Upper lobe of left lung (tissue), 6 donors: ENCODE measurements around the gene RASGRF1. TPM values are rescaled to one million over a fixed set of nuclear protein-coding genes. Genes with fewer than 3 reads are reported as not detected.
A peak's percentile ranks its signal among the peaks of the same experiment; 100 is the strongest.
"Not testable (repeated sequence)": the region's sequence is repeated elsewhere in the genome, so short reads cannot be mapped to it uniquely, and the experiment has no call there.

Experiments
- ATAC-seq, 2 donors: fragments of 200-7000 bp; cut with Tn5 transposase; one replicate each; pipeline ENCODE4 v1.9.1; 2022; ENCODE audit warnings: mild to moderate bottlenecking in 2 of 2, moderate library complexity in 2 of 2; ENCODE audit not compliant: low FRiP score in 2 of 2
- DNase-seq, 2 donors: peaks; one replicate each; pipeline ENCODE4 v3.0.0-alpha.2; 2019 to 2020
- H3K27ac ChIP-seq, 4 donors: fragments of 200-600 bp; sonication (generic); one replicate each; pipeline ENCODE4 v1.5.1; 2016 to 2019
- H3K27me3 ChIP-seq, 4 donors: fragments of 200-600 bp; sonication (generic); one replicate each; pipeline ENCODE4 v1.5.1; 2017 to 2019
- H3K36me3 ChIP-seq, 4 donors: fragments of 200-600 bp; sonication (generic); one replicate each; pipeline ENCODE4 v1.5.1; 2016 to 2019
- H3K4me1 ChIP-seq, 4 donors: fragments of 200-600 bp; sonication (generic); one replicate each; pipeline ENCODE4 v1.5.1; 2018 to 2019
- H3K4me3 ChIP-seq, 4 donors: fragments of 200-600 bp; sonication (generic); one replicate each; pipeline ENCODE4 v1.5.1; 2017 to 2019; ENCODE audit warnings: mild to moderate bottlenecking in 2 of 4, moderate library complexity in 1 of 4
- H3K9me3 ChIP-seq, 4 donors: fragments of 200-600 bp; sonication (generic); one replicate each; pipeline ENCODE4 v1.5.1; 2018 to 2019
- EP300 ChIP-seq, 4 donors: sonication (generic); formaldehyde crosslinking; IDR thresholded peaks; one replicate each; pipeline ENCODE4 v1.5.1; 2017; ENCODE audit warnings: antibody characterized with exemption in 4 of 4, control low read depth in 2 of 4
- POLR2A ChIP-seq, 4 donors: fragments of 450-650 bp; IDR thresholded peaks; one replicate each; pipeline ENCODE4 v1.5.1; 2016 to 2017; ENCODE audit warnings: antibody characterized with exemption in 4 of 4, mild to moderate bottlenecking in 2 of 4
- POLR2AphosphoS5 ChIP-seq, 2 donors: sonication (generic); formaldehyde crosslinking; IDR thresholded peaks; one replicate each; pipeline ENCODE4 v1.5.1; 2017; ENCODE audit warnings: antibody characterized with exemption in 2 of 2
- WGBS, 2 donors: methylation state at CpG; one replicate each; pipeline ENCODE4 v1.1.5; 2017 to 2018; 5-methylcytosine and 5-hydroxymethylcytosine counted together
- total RNA-seq, 6 donors: library from RNA; depleted of rRNA in 4 of 6; stranded (reverse); fragments of >200 nt in 4 of 6; gene quantifications; one replicate each; pipeline versions ENCODE4 v1.1.0 to v1.2.1, GENCODE V29; 2016 to 2021
- TF ChIP-seq, protein P1 (sequence below), 6 experiments: fragments of 450-650 bp in 4 of 6; fragments of 200-600 bp in 2 of 6; sonication (generic) in 2 of 6; IDR thresholded peaks; one replicate each; pipeline ENCODE4 v1.5.1; 2016 to 2019; ENCODE audit warnings: antibody characterized with exemption in 6 of 6
- donor health status: DM: no; HTN: no; CAD: no; lungs with moderate emphysema.
- donor health status: DM: no; HTN: yes; CAD: no; lungs with severe emphysema.

Gene RASGRF1
- total RNA-seq, 6 donors from 2014 or later, result 27.2 to 64.6 (median 54.7) TPM

DNA sequence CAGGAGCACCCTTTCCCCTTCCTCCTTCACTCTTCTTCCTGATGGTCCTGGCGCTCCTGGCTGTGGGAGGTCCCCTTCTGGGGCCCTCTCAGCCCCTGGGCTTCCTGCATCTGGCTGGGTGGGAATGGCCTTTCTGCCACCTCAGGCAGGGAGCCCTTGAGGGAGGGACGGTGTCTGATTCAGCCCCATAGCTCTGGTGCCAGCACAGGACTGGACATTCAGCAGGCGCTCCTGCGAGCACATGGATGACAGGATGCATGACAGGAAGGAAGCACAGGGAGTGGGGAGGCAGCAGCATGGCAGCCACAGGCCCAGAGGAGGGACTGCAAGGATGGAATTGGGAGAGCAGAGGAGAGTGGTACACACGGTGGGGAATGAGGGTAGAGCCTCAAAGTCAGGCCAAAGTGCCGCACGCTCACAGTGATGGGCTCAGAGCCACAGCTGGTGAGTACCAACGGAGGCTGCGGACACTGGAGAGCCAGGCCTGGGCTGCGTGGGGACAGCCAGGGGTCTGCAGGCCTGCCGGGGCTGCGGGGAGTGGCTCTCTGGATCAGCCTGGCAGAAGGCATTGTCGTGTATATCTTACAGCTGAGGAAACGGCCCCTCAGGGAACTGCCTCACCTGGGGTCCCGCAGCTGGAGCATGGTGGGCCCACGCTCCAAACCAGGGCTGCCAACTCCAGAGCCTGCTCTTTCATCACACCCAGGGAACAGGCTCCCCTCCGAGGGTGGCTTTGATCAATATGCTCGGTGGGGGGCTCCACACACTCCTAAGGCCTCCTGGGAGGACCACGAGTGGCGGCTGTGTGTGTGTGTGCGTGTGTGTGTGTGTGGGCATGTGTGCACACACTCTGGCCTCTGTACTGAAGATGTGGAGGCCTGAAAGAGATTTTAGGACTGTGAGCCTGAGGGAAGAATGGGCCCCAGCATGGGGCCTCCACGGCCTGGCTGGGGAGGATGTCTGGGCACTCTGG, 94.4 kb downstream of the RASGRF1 start:
- no peaks in the 10 kb centered on the region for H3K36me3 ChIP-seq
- no peak for TF ChIP-seq EP300 (IDR thresholded peaks at IDR 0.05)
- TF ChIP-seq POLR2A (IDR thresholded peaks at IDR 0.05), result no peak
- TF ChIP-seq, protein P1, sequence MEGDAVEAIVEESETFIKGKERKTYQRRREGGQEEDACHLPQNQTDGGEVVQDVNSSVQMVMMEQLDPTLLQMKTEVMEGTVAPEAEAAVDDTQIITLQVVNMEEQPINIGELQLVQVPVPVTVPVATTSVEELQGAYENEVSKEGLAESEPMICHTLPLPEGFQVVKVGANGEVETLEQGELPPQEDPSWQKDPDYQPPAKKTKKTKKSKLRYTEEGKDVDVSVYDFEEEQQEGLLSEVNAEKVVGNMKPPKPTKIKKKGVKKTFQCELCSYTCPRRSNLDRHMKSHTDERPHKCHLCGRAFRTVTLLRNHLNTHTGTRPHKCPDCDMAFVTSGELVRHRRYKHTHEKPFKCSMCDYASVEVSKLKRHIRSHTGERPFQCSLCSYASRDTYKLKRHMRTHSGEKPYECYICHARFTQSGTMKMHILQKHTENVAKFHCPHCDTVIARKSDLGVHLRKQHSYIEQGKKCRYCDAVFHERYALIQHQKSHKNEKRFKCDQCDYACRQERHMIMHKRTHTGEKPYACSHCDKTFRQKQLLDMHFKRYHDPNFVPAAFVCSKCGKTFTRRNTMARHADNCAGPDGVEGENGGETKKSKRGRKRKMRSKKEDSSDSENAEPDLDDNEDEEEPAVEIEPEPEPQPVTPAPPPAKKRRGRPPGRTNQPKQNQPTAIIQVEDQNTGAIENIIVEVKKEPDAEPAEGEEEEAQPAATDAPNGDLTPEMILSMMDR (IDR thresholded peaks at IDR 0.05), result no peak
- TF ChIP-seq POLR2AphosphoS5 (IDR thresholded peaks at IDR 0.05), result no peak
- 72 to 80% methylated on average over 16 to 18 of the region's 22 CpGs for WGBS, 2 donors
- H3K27ac ChIP-seq, result peak overlapping the region in 3 of 4 donors; percentile 68 to 89 (median 77)
- peaks cover 1 to 58% (median 21%) of the 10 kb centered on the region in 4 donors for H3K4me1 ChIP-seq
- ATAC-seq (no peak), DNase-seq (peak in 1 of 2 donors; percentile 64)
- peak overlapping the region in 1 of 4 donors; percentile 10 for H3K4me3 ChIP-seq
- H3K27me3 ChIP-seq, result no peaks in the 10 kb centered on the region
- no peaks in the 10 kb centered on the region for H3K9me3 ChIP-seq

DNA sequence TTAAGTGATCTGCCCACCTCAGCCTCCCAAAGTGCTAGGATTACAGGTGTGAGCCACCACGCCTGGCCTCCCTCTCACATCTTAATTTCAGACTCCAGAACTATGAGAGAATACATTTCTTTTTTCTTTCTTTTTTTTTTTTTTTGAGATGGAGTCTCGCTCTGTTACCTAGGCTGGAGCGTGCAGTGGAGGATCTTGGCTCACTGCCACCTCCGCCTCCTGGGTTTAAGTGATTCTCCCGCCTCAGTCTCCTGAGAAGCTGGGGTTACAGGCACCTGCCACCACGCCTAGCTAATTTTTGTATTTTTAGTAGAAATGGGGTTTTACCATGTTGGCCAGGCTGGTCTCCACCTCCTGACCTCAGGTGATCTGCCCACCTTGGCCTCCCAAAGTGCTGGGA, 95.4 kb downstream of the RASGRF1 start:
- 60 to 61% methylated on average over 6 of the region's 6 CpGs for WGBS, 2 donors
- not testable (repeated sequence) for DNase-seq, ATAC-seq

DNA sequence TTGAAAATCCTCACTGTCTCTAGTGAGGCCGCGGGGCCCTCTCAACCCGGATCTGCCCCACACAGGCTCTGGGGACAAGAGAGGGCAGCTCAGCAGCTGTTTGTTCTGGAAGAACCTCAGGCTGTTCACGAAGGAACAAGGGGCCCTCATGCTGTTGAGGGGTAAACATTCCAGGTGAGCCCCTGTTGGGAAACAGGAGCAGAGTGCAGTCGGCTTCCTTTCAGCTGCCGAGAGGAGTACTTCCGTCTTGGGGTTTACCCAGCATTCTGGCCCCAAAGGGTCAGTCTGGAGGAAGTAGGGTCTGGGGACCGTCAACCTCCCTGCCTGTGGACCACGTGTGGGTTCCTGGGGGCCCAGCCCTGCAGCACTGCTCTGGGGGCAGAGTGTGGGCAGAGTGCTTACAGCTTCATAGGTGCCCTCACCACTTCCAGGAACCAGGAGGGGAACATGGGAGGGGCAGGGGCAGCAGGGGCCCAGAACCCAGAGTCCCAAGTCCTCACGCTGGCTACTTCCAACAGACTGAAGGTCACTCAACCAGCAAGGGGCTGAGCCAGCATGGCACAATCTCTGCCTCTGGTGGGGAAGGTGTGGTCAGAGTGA, 96.5 kb downstream of the RASGRF1 start:
- Histone ChIP-seq H3K36me3 (no peaks in the 10 kb centered on the region), H3K27ac (peak overlapping the region; percentile 57 to 89 (median 70)), H3K27me3 (no peaks in the 10 kb centered on the region), H3K4me1 (peaks cover 3 to 79% (median 36%) of the 10 kb centered on the region in 4 donors), H3K4me3 (no peak overlapping the region), H3K9me3 (no peaks in the 10 kb centered on the region)
- TF ChIP-seq POLR2AphosphoS5 (IDR thresholded peaks at IDR 0.05) (no peak), EP300 (IDR thresholded peaks at IDR 0.05) (peak in 3 of 4 donors; percentile 34 to 84 (median 68)), POLR2A (IDR thresholded peaks at IDR 0.05) (no peak)
- WGBS, 2 donors, result 58% methylated on average over 10 of the region's 10 CpGs; no CpG with 5 or more reads in 1 of the 2 donors
- peak; percentile 38 to 82 for ATAC-seq
- peak; percentile 65 to 89 for DNase-seq

More for the DNA sequence above, 95.4 kb downstream of the RASGRF1 start:
- not testable (repeated sequence) for H3K4me3 ChIP-seq, H3K36me3 ChIP-seq, H3K9me3 ChIP-seq, H3K27me3 ChIP-seq
- Histone ChIP-seq H3K27ac (peak overlapping the region in 3 of 4 donors; percentile 62 to 89 (median 77)), H3K4me1 (peaks cover 3 to 69% (median 28%) of the 10 kb centered on the region in 4 donors)

DNA sequence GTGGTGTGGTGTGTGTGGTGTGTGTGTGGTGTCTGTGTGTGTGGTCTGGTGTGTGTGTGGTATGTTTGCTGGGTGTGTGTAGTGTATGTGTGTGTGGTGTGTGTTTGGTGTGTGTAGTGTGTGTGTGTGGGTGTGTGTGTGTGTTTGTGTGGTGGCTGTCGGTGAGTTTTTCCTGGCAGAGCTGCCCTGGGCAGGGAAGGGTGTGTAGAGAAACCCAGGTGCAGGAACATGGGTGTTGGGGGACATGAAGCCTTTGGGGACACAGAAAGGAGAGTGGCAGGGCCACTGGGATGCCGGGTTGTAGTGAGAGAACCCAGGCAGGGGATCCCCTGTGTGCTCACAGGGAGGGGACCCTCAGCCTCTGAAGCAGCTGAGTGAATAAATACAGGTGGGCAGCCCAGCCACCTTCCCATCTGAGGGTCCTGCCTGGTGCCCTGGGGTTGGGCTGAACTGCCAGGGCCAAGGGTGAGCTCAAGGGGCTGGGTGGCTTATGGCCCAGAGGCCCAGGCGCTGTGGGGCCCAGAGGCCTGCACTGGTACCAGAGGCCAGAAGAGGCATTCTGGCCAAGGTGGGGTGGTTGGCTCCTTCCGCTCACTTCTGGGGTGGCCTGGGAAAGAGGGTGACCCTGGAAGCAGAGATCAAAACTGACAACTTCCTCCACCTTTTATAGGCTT, 97.2 kb downstream of the RASGRF1 start:
- peak in 1 of 2 donors; percentile 73 for DNase-seq
- Histone ChIP-seq H3K4me3 (no peak overlapping the region), H3K9me3 (no peaks in the 10 kb centered on the region), H3K27me3 (no peaks in the 10 kb centered on the region), H3K36me3 (no peaks in the 10 kb centered on the region), H3K4me1 (peaks cover 4 to 82% (median 39%) of the 10 kb centered on the region in 4 donors), H3K27ac (peak overlapping the region; percentile 57 to 89 (median 70))
- TF ChIP-seq POLR2A (IDR thresholded peaks at IDR 0.05) (no peak), POLR2AphosphoS5 (IDR thresholded peaks at IDR 0.05) (no peak), EP300 (IDR thresholded peaks at IDR 0.05) (no peak)
- TF ChIP-seq, protein P1 (IDR thresholded peaks at IDR 0.05), result no peak
- WGBS, 2 donors, result 61 to 71% methylated on average over 2 to 4 of the region's 4 CpGs
- peak; percentile 3 to 11 for ATAC-seq

DNA sequence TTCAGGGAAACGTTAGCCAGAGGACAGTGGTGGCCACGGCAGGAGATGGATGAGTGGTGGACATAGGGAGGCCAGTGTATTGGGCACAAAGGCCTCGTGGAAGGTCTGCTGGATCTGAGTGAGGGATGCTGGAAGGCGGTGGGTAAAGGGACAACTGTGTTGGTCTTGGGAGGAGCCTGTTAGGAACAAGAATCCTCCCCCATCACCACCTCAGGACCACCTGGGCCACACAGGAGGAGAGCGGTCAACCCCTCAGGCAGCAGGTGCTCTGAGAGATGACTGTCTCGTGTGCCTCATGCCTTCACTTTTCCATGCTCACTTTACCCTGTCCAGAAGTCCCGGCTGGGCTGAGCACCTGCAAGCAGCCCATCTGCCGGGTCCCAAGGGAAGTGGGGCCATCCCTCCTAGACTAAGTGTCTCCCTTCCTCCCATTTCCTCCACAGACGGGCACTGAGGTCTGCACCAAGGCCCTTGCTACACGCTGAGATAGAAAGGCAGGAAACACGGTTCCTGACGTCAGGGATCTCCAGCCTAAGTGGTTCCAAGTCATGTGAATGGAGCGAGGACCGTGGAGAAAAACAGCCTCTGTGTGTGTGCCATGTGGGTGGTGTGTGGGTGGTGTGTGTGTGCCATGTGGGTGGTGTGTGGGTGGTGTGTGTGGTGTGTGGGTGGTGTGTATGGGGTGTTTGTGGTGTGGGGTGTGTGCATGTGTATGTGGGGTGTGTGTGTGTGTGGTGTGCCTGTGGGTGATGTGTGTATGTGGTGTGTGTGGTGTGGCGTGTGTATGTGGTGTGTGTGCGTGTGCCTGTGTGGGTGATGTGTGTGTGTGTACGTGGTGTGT, 97.9 kb downstream of the RASGRF1 start:
- Histone ChIP-seq H3K27me3 (no peaks in the 10 kb centered on the region), H3K4me1 (peaks cover 10 to 83% (median 43%) of the 10 kb centered on the region in 4 donors), H3K4me3 (no peak overlapping the region), H3K27ac (peak overlapping the region; percentile 32 to 89 (median 70)), H3K9me3 (no peaks in the 10 kb centered on the region), H3K36me3 (no peaks in the 10 kb centered on the region)
- DNase-seq, result peak in 1 of 2 donors; percentile 78
- TF ChIP-seq, protein P1 (IDR thresholded peaks at IDR 0.05), result no peak
- TF ChIP-seq POLR2AphosphoS5 (IDR thresholded peaks at IDR 0.05) (peak in 1 of 2 donors; percentile 56), POLR2A (IDR thresholded peaks at IDR 0.05) (peak in 1 of 4 donors; percentile 53), EP300 (IDR thresholded peaks at IDR 0.05) (peak in 1 of 4 donors; percentile 5)
- peak in 1 of 2 donors; percentile 38 for ATAC-seq
- WGBS, 2 donors, result 59 to 62% methylated on average over 16 to 17 of the region's 17 CpGs
